NK-92 (cell line): Measurements from ENCODE around the gene NLRP8.
"Not testable (repeated sequence)": the region's sequence is repeated elsewhere in the genome, so short reads cannot be mapped to it uniquely, and the experiment has no call there.

Experiments used
- DNase-seq: peaks from one replicate; lab custom pipeline; 2025; ENCODE audit not compliant: unreplicated experiment; lab: John Stamatoyannopoulos, UW

Gene NLRP8

DNA sequence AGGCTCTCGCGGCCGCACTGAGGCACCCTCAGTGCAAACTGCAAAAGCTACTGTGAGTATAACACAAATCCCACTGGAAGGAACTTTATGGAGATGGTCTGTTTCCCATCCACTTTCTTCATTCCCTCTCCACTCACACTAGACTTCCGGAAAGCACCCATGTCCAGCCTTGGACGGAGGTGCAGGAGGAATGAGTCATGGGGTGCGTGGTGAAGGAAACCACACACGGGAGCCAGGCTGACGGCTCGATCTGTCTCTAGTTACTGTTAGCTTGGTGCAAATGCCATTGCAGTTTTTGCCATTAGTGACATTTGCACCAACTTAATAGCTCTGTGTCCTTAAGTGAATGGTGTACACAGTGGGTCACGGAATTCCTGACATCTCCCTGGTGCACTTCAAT lies 14.6 kb downstream of the NLRP8 start:
- DNase-seq = no peak

- no peak for DNase-seq
These were observed 26.4 kb downstream of the NLRP8 start for GRCh38 chr19:55973982-55974381.

- no peak for DNase-seq
These were observed 32.8 kb downstream of the NLRP8 start for GRCh38 chr19:55980415-55980814.

DNA sequence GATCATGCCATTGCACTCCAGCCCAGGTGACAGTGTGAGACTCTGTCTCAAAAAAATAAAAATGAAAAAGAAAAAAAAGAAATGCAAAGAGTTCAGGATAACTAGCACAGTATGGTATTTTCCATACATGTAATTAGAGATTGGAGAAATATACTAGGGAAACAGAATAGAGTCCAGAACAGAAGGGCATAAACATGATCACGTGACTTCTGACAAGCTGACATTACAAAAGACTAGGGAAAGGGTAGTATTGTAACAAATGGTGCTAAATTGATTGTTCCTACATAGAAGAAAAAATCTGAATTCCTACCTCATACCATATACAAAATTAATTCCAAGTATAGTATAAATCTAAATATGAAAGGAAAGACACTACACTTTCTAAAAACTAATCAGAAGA lies 37.6 kb downstream of the NLRP8 start:
- DNase-seq = no peak

DNA sequence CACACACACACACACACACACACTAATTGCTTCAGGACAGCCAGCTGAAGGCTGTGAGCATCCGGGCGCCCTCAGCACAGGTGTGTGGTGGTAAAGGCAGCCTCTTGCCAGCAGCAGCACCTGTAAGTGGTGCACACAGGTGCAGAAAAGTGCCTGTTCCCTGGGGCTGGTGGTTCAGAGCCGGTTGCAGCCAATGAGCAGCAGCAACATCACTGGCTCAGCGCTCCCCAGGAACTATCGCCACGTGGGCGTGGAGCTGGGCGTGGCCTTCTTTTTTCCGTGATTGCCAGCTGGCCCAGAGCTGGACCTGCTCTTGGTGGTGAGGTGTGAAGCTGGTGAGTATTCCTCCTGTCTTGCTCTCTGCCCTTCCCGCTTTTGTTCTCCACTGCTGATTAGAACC lies 38.9 kb downstream of the NLRP8 start, which contains the start of gene NLRP5:
Gene NLRP5, plus strand, starts transcription at position 289 of the 400 bp plus-strand sequence.
- DNase-seq = no peak

GRCh38 chr19:55990831-55991230 lies 43.2 kb downstream of the NLRP8 start:
- no peak for DNase-seq

DNA sequence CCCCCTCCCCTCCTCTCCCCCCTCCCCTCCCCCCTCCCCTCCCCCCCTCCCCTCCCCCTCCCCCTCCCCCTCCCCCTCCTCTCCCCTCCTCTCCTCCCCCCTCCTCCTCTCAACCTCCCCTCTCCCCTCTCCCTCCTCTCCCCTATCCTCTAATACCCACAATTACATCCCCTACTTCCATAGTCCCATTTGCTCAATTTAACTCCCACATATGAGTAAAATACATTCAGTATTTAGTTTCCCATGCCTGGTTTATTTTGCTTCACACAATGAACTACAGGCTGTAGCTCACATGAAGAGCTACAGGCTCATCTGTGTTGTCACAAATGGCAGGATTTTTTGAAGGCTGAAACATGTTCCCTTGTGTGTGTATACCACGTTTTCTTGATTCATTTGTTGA lies 45.9 kb downstream of the NLRP8 start:
- no peak for DNase-seq

DNA sequence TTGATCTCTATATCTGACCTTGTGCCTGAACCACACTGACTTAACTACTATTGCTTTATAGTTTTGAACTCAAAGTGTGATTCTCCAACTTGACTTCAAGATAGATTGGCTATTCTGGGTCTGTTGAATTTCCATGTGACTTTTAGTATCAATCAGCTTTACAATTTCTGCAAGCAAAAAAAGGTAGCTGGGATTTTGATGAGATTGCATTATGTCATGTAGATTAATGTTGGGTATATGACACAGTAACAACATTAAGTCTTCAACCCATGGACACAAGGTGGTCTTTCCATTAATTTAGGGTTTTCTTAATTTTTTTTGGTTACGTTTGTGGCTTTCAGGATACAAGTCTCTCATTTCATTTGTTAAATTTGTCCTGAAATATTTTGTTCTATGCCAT lies 67.1 kb downstream of the NLRP8 start:
- DNase-seq = no peak

- DNase-seq = no peak
These were observed 68.1 kb downstream of the NLRP8 start for GRCh38 chr19:56015756-56016155.

GRCh38 chr19:56019325-56019724 lies 71.7 kb downstream of the NLRP8 start:
- DNase-seq = not testable (repeated sequence)

- not testable (repeated sequence) for DNase-seq
These were observed 72.8 kb downstream of the NLRP8 start for GRCh38 chr19:56020355-56020975.

DNA sequence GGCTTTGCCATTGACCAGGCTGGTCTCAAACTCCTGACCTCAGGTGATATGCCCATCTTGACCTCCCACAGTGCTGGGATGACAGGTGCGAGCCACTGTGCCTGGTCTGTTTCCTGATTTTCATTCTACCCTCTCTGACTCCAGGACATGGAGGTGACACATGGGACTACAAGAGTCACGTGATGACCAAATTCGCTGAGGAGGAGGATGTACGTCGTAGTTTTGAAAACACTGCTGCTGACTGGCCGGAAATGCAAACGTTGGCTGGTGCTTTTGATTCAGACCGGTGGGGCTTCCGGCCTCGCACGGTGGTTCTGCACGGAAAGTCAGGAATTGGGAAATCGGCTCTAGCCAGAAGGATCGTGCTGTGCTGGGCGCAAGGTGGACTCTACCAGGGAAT lies 79.1 kb downstream of the NLRP8 start:
- no peak for DNase-seq
